CD4-positive, alpha-beta T cell treated with Interferon gamma for 1 hour (primary cell): ENCODE data around the gene LAMB1.

ENCODE experiments used
- DNase-seq: peaks from one replicate; pipeline ENCODE4 v3.0.0-alpha.2; 2020

The LAMB1 gene

DNA sequence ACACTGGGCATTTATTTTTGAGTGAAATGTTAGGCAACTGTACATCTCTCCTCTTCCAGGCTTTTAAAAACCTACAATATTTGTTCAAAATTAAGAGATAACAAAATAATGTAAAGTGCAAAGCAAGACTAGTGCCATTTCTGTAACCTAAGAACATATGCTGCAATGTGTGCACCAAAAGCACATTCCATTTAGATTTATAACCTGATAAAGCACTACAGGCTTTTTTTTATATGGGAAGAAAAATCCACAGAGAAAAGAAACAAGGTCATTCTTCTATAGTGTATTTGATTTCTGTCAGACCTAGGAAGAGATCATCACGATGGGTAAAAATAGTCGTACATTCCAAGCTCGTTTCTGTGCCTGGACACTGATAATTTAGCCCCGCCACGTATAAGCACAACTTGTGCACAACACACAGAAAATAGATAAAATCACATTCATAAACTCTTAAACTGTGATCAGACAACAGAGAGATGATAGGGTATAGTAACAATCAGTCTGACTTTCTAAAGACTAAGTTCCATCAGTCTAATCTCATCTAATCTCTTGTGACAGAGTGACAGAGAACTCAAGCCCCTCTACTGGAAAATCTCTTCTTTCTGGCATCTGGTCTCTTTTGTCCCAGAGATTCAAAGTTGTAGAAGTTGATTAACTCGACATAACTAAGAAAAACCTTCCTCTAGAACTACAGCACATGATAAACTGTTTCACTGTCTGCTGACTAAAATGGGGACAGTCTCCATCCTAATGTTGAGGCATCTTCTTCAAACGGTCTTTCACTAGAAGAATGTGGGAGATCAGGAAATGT is 6.7 kb downstream of the LAMB1 start:
- DNase-seq, result no peak

- DNase-seq, result no peak
Measured at GRCh38 chr7:107995184-107996071, 7.5 kb downstream of the LAMB1 start.

GRCh38 chr7:107994421-107995030 is 8.4 kb downstream of the LAMB1 start:
- no peak for DNase-seq

- DNase-seq, result no peak
Measured at GRCh38 chr7:107993891-107994291, 9.1 kb downstream of the LAMB1 start.

GRCh38 chr7:107989618-107990373 is 13.2 kb downstream of the LAMB1 start:
- no peak for DNase-seq

DNA sequence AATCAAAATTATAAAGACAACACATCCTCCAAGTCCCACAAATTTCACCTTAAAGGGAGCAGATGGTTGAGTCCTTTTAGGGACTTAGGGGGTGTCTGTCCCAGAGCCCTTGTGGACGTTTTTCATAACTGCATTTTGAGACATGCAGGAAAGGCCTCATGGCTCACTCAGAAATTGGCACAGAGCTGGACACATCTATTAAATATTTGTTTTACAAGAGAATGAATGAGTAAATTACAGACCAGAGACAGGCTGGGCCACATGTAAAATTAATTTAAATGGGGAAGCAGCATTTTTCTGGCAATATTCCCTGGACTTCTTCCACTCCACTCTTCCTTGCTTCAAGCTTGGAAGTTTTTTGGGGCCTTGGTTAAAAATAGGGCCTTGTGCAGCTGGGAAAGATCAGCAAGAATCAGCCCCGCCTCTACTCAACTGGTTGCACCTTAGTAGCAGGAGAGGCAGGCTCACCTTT is 20.0 kb downstream of the LAMB1 start:
- no peak for DNase-seq

DNA sequence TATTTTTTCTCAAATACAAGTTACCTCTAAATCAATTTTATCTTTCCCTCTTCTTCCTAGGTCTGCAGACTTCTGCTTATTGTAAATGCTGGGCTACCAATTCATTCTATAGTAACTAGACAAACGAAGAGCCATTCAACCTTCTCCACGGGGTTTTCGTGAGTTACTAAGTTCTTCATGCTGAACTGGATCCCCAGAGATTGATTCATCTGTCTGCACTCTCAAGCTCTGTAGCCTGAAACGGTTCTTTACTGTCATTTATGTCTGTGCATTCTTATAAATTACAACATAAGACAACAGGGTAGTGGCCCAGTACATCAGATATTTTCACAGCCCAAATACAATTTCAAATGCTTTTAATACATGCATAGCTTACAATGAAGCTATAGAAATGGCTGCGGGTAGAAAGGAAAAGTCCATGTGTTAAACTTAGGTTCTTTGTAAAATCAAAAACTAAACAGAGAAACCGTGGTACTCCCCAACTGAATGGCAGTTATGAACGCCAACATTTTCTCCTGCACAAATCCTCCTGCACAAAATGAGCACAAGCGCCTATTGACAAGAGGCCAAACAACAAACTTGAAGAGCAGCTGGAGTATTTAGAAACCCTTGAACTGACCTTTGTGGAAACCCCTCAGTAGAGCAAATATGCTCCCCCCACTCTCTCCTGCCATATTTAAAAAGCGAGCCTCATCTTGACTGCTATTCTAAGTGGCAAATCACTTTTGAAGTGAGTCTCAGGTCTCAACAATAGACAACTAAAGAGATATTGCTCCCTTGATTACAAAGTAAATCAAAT is 20.7 kb downstream of the LAMB1 start:
- DNase-seq, result no peak

DNA sequence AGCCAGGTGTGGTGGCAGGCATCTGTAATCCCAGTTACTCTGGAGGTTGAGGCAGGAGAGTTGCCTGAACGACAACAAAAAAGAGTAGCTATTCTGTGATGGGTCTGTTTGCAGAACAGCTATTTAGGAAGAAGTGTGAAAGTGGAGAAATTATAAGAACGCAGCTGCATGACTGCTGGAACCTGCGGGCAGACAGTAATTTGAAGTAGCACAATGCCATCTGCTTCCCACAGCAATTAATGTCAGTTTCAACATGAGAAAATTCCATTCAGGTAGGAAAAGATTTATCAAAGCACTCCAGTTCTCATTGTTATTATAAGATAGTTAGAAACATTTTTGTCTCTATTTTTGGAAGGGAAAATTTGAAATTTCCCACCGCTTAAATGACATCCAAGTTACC is 21.5 kb downstream of the LAMB1 start:
- DNase-seq, result no peak

GRCh38 chr7:107980671-107981190 is 22.2 kb downstream of the LAMB1 start:
- no peak for DNase-seq

DNA sequence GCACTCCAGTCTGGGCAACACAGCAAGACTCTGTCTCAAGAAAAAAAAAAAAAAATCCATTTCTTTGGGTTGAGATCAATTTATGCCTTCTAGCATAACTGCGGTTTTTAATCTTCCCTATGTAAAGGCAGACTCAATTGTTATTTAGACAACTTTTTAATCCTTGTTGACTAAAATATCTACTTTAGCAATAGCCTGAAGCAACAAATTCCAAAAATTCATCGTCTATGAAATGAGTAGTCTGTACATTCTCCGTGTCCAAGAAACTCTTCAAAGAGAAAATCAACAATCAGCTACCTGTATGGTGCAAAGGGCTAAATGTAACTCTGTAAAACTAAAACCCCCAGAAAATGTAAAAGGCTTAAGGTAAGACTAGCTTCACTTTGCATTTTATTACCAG is 22.8 kb downstream of the LAMB1 start:
- no peak for DNase-seq

GRCh38 chr7:107978815-107979408 is 24.0 kb downstream of the LAMB1 start:
- no peak for DNase-seq

DNA sequence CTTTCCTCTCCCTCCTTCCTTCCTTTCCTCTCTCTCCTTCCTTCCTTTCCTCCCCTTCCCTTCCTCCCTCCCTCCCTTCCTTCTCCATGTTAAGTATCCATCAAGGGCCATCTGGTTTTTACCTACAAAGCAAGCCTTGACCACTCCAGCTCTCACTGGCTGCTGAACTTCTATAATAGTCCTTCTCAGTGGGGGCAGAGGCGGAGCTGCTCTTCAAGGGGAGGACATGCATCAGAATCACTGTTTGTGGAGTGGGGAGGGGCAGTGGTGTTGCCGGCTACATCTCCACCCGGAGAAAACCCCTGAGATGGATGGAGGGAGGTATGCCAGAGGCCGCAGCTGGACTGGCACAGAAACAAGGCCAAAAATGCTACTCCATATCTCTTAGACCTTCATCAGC is 25.9 kb downstream of the LAMB1 start:
- DNase-seq, result no peak

- no peak for DNase-seq
Measured at GRCh38 chr7:107976620-107977019, 26.3 kb downstream of the LAMB1 start.

DNA sequence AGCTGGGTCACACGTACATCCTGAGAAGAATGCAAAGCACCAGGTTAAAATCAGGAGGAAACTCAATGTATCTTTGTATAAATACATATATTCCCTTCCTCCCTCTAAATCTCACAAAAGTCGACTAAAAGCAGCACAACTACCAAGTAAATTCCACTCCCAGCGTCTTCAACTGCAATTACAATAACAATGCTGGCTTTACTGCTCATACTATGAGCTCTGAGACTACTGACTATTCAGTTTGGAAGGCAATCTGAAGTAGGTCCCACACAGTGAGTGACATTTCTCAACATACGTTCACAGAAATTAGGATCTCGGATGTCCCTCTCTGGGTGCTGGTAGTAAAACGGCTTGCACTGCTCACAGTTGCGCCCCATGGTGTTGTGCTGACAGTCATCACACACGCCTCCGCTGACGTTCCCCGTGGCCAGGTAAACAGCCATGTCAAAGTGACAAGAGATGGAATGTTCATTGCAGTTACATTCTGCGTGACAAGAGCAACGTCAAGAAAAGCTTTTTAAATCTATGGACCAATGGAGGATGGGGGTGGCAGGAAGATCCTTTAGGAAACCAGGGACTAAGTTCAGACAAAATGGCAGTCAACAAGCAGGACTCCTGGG is 27.5 kb downstream of the LAMB1 start:
- no peak for DNase-seq

- no peak for DNase-seq
Measured at GRCh38 chr7:107973861-107974260, 29.1 kb downstream of the LAMB1 start.

- DNase-seq, result no peak
Measured at GRCh38 chr7:107972941-107973376, 30.0 kb downstream of the LAMB1 start.

- DNase-seq, result no peak
Measured at GRCh38 chr7:107972075-107972482, 30.9 kb downstream of the LAMB1 start.

DNA sequence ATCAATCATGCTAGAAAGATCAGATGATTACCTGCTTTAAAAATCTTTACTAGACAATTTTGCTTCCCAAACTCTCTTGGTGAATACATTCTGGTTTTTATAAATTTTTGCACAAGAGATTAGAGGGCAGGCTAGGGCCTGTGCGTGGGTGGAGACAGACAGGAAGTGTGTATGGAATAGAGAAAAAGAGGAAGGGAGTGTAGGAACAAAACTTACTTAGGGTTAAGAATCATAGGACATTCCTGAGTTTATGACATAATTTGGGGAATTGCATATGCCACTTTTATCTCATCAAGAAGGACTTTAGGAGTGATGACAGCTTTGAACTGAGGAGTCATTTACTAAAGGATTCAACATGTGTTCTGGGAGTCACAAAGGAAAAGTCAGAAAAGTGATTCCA is 31.3 kb downstream of the LAMB1 start:
- no peak for DNase-seq

DNA sequence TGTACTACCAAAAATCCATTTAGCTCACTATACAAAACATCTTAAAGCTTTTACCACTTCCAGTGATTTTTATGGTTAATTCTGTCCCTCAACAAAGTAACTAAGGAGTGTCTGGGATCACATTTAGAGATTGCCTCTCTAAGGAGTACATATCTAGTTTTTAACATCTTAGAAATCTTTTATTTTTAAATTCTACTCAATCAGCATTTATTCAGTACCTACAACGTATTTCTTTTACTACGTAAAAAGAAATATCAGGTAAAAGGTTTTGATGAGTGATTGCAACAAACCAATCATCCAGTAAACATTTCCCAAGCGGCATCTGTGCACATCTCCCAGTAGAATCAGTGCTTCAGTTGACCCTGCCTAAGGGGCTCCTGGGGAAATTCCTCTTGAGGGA is 31.9 kb downstream of the LAMB1 start:
- no peak for DNase-seq

GRCh38 chr7:107969856-107970255 is 33.1 kb downstream of the LAMB1 start:
- DNase-seq, result no peak

GRCh38 chr7:107968449-107968848 is 34.5 kb downstream of the LAMB1 start:
- no peak for DNase-seq
